ENCODE data around the gene POLL.
A peak's percentile ranks its signal among the peaks of the same experiment; 100 is the strongest.
"Not testable (repeated sequence)": the region's sequence is repeated elsewhere in the genome, so short reads cannot be mapped to it uniquely, and the experiment has no call there.

Gene POLL

DNA sequence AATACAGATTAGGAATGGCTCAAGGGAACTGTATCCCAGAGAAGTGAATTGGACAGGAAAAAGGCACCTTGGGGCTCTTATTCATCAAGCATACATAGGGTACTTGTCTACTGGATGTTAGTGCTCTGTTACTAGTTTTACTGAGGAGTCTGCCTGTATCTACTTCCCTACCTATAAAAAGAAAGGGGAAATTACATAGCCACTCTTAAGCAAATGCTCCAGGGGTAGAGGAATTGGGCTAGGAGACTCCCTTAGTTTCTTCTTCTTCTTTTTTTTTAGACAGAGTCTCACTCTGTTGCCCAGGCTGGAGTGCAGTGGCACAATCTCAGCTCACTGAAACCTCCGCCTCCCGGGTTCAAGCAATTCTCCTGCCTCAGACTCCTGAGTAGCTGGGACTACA is 5.3 kb upstream of the POLL start:
- H3K4me1 Mint-ChIP-seq; H3K27ac Mint-ChIP-seq; H3K4me3 Mint-ChIP-seq; H3K9me3 Mint-ChIP-seq; ATAC-seq; H3K27me3 Mint-ChIP-seq; H3K36me3 Mint-ChIP-seq (ENCODE audit: low read depth); DNase-seq: not testable (repeated sequence)

DNA sequence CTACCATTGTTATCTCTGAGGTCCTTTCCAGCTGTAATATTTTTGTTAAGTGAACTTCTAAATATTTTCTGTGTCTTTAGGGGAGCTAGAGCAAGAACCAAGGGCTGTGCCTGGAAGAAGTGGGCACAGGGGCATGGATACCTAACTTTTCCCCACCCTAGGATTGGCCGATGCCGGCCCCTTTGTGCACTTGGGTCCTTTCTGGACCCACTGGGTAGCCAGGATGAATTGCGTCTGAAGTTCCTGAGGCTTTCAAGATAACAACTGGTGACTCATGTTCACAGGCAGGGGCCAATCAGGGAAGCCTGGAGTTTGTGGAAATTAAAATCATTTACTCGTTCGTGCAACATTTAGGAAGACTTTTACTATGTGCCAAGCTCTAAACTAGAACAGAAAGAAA is 822 bp upstream of the POLL start:
- no peaks in the 10 kb centered on the region for H3K27me3 Mint-ChIP-seq
- ATAC-seq, result no peak
- peaks cover 3% of the 10 kb centered on the region for H3K36me3 Mint-ChIP-seq (ENCODE audit: low read depth)
- no peaks in the 10 kb centered on the region for H3K9me3 Mint-ChIP-seq
- no peak overlapping the region for H3K27ac Mint-ChIP-seq
- DNase-seq, result no peak
- H3K4me3 Mint-ChIP-seq, result peak overlapping the region; percentile 91
- H3K4me1 Mint-ChIP-seq, result peaks cover 19% of the 10 kb centered on the region

DNA sequence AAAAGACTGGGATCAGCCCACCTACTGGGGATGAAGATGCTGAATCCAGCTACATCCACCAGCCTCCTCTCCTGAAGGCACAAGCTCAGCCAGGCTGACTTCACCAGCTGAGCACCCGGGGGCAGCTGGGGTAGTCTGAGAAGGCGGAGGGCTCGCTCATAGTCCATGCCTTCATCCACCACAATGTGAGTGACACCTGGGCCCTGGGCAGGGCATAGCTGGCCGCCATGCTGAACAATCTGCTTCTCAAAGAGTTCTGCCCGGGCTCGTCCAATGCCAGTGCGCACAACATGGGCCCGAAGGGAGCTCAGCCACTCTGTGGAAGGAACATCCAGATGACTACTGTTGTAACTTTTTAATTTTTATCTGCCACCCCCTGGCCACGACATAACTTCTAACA is 2.2 kb downstream of the POLL start:
- DNase-seq, result no peak
- no peak overlapping the region for H3K27ac Mint-ChIP-seq
- peak overlapping the region; percentile 91 for H3K4me3 Mint-ChIP-seq
- ATAC-seq, result no peak
- H3K9me3 Mint-ChIP-seq, result no peaks in the 10 kb centered on the region
- H3K4me1 Mint-ChIP-seq, result peaks cover 19% of the 10 kb centered on the region
- H3K36me3 Mint-ChIP-seq (ENCODE audit: low read depth), result peaks cover 6% of the 10 kb centered on the region
- H3K27me3 Mint-ChIP-seq, result no peaks in the 10 kb centered on the region

DNA sequence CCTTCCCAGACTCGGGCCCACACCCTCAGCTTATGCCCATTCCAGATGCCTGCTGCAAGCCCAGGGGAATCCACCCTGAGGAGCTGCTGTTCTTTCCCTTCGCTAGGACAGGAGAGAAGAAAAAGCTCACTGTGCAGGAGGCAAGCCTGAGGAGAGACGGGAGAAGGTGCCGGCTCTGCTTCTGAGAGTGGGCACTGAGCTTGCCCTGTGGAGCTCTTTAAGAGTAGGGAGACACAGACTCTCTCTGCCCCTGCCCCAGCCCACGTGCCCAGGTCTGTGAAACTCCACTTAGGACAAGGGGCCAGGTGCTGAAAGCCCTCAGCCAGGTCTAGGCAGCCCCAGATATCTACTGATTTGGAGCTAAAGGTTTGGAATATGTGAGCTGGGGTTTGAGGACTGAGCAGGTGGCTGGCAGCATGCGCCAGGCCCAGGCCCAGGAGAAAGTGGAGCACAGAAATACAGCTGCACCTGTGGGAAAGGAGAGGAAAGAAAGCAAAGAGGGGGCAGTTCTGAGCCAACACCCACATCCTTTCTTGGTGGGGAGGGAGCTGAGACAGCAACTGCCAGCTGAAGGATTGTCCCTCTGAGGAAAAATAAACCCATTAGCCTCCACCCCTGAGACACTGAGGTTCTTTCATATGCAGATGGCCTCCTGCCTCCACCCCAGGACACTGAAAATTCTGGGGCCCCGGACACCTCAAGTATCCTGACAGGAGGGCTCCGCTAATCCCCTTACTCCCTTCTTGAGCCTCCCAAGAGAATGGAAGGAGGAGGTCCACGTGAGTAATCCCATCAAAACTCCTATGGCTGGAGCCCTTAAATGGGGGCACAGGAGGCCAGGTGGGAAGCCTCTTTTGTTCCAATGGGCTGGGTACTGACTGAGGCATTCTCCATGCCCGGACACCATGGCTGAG is 7.3 kb downstream of the POLL start:
- DNase-seq (no peak), ATAC-seq (no peak)
- Mint-ChIP-seq H3K9me3 (no peaks in the 10 kb centered on the region), H3K4me3 (no peak overlapping the region), H3K27me3 (no peaks in the 10 kb centered on the region), H3K36me3 (ENCODE audit: low read depth) (peaks cover 12% of the 10 kb centered on the region), H3K27ac (no peak overlapping the region), H3K4me1 (no peaks in the 10 kb centered on the region)

DNA sequence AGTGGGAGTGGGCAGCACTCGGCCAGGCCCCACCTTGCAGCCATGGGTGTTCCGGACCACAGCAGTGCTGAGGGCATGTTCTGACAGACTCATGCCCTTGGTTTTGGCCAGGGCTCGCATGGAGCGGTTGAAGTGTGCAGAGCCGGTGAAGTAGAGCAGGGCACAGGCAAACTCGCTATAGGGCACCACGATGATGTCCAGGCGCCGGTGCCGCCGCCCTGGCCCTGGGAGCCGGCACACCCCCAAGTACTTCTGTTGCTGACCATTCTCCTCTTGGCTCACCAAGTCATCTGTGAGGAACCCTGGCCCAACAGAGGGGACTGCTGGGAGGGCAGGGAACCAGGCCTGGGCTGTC is 8.6 kb downstream of the POLL start:
- Mint-ChIP-seq H3K27ac (no peak overlapping the region), H3K27me3 (no peaks in the 10 kb centered on the region), H3K36me3 (ENCODE audit: low read depth) (peaks cover 12% of the 10 kb centered on the region), H3K4me1 (no peaks in the 10 kb centered on the region), H3K4me3 (no peak overlapping the region), H3K9me3 (no peaks in the 10 kb centered on the region)
- no peak for DNase-seq
- no peak for ATAC-seq

DNA sequence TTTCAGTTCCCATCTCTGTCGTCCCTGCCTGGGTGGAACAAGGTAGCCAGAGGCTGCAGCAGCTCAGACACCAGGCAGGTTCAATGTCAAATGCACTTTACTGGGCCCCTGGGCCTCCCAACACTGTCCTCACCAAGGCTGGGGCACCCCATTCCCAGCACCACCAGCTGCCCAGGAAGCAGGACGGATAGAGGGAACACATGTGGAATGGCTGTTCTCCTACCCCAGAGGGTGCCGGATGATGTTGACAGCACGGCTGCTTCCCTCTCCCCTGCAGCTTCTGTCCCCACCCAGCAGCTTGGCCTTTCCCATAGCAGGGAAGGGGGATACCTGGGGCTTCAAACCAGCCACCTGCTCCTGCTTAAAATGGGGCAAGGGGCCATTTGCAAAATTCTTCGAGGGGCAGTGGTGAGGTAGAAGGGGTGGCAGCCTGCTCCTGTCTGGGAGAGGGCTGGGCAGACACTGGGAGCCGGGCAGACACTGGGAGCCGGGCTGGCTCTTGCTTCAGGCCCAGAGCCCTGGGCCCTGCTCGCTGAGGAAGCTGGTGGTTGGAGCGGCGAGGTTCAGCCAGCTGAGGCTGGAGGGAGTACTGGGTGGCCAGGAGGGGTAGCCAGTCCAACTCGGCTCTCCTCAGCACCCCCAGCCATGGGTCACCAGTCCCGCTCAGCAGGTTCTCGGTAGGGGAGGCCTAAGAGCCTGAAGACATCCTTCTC is 9.1 kb downstream of the POLL start:
- Mint-ChIP-seq H3K9me3 (no peaks in the 10 kb centered on the region), H3K27ac (no peak overlapping the region), H3K27me3 (no peaks in the 10 kb centered on the region), H3K36me3 (ENCODE audit: low read depth) (peaks cover 9% of the 10 kb centered on the region), H3K4me3 (no peak overlapping the region), H3K4me1 (no peaks in the 10 kb centered on the region)
- ATAC-seq, result no peak
- DNase-seq, result no peak

DNA sequence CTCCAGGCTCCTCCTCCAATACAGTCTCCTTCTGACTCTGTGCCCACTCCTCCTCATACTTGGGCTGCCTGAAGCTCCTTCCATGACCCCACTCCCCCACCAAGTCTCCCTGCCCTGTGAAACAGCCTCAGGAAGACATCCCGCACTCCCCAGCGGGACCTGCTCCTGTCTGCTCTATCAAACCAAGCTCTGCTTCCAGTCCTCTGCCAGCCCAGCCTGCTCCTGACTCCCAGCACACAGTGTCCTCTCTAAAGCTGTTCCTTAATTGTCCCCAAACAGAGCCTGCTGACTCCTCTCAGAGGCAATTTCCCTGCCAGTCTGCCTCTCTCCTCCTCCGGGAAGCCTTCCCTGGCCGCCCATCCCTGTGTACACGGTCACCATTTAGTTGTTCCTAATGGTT is 9.9 kb downstream of the POLL start:
- H3K27ac Mint-ChIP-seq, result no peak overlapping the region
- peaks cover 5% of the 10 kb centered on the region for H3K36me3 Mint-ChIP-seq (ENCODE audit: low read depth)
- H3K4me3 Mint-ChIP-seq, result no peak overlapping the region
- no peaks in the 10 kb centered on the region for H3K4me1 Mint-ChIP-seq
- ATAC-seq, result no peak
- H3K9me3 Mint-ChIP-seq, result no peaks in the 10 kb centered on the region
- H3K27me3 Mint-ChIP-seq, result no peaks in the 10 kb centered on the region
- DNase-seq, result no peak

DNA sequence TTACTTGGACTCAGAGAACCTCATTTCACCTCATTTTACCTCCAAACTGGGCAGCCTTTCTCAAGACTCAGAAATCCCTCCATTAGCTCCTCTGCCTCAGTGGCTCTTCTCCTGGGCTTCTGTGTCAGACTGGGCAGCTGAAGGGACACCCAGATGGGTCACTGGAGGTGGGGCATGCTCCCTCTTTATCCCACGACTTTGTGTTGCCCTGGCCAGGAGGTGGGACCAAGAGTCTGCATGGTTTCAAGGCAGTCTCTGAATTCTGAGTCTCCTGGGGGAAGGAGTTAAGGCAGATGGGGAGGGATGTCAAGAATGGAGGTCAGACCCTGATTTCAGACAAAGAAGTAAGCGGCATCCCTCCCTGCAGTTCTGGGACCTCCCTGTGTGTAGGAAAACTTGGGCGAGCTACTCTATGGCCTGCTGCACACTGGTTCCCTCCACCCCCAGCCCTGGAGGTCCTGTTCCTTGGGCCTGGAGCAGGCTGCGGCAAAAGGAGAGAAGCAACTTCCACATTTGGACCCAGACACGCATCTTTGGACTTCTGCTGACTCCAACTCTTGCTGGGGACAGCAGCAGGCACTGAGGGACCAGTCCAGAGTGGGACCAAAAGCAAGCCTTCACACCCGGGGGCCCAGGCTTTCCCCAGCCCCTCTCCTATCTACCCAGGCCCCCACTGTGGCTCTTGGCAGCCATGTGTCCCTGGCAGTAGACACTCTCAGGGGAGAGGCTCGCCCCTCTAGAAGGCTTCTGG is 10.8 kb downstream of the POLL start:
- H3K36me3 Mint-ChIP-seq (ENCODE audit: low read depth), result peaks cover 5% of the 10 kb centered on the region
- ATAC-seq (no peak), DNase-seq (no peak)
- H3K4me1 Mint-ChIP-seq, result no peaks in the 10 kb centered on the region
- H3K27me3 Mint-ChIP-seq, result no peaks in the 10 kb centered on the region
- no peak overlapping the region for H3K27ac Mint-ChIP-seq
- no peaks in the 10 kb centered on the region for H3K9me3 Mint-ChIP-seq
- H3K4me3 Mint-ChIP-seq, result no peak overlapping the region

DNA sequence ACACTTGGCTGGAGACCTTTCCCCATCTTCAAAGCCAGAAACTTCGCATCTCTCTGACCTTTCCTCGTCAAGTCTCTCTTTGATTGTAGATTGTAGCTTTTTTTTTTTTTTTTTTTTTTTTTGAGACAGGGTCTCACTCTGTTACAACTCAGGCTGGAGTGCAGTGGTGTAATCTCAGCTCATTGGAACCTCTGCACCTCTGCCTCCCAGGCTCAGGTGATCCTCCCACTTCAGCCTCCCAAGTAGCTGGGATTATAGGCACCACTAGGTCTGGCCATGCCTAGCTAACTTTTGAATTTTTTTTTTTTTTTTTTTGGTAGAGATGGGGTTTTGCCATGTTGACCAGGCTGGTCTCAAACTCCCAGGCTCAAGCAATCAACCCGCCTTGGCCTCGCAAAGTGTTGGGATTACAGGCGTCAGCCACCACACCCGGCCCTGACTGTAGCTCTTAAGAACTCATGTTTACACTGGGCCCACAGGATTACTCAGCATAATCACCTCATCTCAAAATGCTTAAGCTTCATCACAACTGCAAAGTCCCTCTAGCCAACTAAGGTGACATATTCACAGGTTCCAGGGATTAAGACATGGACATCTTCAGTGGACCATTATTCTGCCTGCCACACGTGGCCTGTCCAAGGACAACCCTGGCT is 11.7 kb downstream of the POLL start:
- Mint-ChIP-seq H3K4me1 (no peaks in the 10 kb centered on the region), H3K36me3 (ENCODE audit: low read depth) (peaks cover 5% of the 10 kb centered on the region), H3K27me3 (no peaks in the 10 kb centered on the region), H3K4me3 (no peak overlapping the region), H3K9me3 (no peaks in the 10 kb centered on the region), H3K27ac (no peak overlapping the region)
- DNase-seq (no peak), ATAC-seq (no peak)

DNA sequence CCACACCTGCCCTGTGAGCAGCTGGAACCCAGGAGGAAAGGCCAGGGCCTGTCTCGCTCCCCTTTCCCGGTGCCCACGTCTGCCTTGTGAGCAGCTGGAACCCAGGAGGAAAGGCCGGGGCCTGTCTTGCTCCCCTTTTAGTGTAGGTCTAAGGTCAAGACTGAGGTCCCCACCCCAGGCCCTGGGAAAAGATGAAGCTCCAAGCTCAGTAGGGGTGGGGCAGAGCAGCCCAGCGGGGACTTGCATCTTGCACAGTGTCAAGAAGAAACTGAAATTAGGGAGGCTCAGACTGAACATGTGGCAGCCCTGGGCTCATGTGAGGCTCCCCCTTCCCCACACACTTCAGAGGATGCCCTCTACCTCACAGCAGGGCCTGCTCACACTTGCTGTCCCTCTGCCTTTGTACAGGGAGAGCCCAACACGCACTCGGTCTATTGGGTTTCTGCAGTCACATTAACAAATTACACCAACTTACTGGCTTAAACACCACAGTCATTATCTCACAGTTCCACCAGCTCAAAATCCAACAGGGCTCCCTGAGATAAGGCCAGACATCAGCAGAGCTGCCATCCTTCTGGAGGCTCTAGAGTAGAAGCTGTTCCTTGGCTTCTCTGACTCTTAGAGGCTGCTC is 12.4 kb downstream of the POLL start:
- H3K27ac Mint-ChIP-seq, result no peak overlapping the region
- H3K27me3 Mint-ChIP-seq, result peaks cover 2% of the 10 kb centered on the region
- H3K36me3 Mint-ChIP-seq (ENCODE audit: low read depth), result peaks cover 5% of the 10 kb centered on the region
- no peaks in the 10 kb centered on the region for H3K4me1 Mint-ChIP-seq
- DNase-seq, result no peak
- no peak for ATAC-seq
- no peak overlapping the region for H3K4me3 Mint-ChIP-seq
- H3K9me3 Mint-ChIP-seq, result no peaks in the 10 kb centered on the region

DNA sequence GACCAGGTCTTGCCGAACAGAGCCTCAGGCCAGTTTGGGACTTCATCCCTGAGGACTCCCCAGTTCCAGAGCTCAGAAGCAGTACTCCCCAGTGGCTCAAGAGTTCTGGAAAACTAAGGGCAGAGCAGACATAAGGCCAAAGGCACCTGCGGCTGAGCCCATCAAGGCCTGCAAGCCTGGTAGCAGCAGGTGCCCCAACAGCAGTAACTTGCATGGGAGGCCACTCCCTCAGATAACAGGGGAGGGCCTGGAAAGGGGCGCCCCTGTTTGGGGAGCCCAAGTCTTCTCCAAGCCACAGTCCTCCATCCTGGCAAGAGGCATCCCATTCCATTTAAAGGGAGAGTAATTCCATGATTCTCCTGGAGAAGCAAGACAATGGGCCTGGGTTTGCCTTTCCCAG is 13.0 kb downstream of the POLL start:
- peaks cover 2% of the 10 kb centered on the region for H3K27me3 Mint-ChIP-seq
- no peaks in the 10 kb centered on the region for H3K9me3 Mint-ChIP-seq
- DNase-seq (no peak), ATAC-seq (no peak)
- no peaks in the 10 kb centered on the region for H3K4me1 Mint-ChIP-seq
- H3K27ac Mint-ChIP-seq, result no peak overlapping the region
- H3K4me3 Mint-ChIP-seq, result no peak overlapping the region
- H3K36me3 Mint-ChIP-seq (ENCODE audit: low read depth), result peaks cover 3% of the 10 kb centered on the region

DNA sequence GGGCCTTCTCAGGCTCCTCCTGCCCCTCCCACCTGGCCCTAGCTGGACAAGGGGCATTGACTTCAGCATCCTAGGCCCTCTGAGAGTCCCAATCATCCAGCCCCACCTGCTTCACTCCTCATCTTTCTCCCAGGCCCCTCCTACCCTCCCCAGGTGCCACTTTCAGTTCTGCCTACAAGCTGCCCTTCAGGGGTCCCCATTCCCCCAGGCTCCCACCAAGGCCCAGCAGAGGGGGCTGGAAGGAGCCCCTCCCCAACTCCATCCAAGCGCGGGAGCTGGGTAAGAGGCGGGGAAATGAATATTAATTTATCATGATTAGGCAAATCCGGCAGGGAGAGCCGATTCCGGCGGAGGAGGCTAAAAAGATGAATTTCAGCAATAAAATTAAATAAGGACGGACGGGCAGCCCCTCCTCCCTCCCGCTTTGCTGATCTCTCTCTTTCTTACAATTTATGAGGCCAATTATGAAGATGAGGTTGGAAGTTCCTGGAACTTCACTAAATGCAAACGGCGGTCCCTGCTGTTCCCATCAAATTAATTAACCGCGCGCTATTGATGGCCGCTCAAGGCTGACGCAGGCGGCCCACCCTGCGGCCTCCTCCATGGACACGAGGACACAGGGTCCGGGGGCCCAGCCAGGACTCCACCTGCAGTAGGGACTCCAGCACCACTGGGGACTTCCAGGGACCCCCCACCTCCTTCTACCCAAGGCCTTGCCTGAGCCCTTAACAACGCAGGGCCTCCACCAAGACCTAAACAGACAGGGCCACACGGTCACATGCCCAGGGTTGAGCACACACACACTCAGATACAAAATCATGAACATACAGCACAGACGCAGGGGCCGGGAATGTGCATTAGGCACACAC is 13.9 kb downstream of the POLL start:
- no peak overlapping the region for H3K27ac Mint-ChIP-seq
- peaks cover 4% of the 10 kb centered on the region for H3K4me1 Mint-ChIP-seq
- peaks cover 3% of the 10 kb centered on the region for H3K36me3 Mint-ChIP-seq (ENCODE audit: low read depth)
- DNase-seq (no peak), ATAC-seq (no peak)
- H3K9me3 Mint-ChIP-seq, result no peaks in the 10 kb centered on the region
- peaks cover 10% of the 10 kb centered on the region for H3K27me3 Mint-ChIP-seq
- H3K4me3 Mint-ChIP-seq, result no peak overlapping the region

DNA sequence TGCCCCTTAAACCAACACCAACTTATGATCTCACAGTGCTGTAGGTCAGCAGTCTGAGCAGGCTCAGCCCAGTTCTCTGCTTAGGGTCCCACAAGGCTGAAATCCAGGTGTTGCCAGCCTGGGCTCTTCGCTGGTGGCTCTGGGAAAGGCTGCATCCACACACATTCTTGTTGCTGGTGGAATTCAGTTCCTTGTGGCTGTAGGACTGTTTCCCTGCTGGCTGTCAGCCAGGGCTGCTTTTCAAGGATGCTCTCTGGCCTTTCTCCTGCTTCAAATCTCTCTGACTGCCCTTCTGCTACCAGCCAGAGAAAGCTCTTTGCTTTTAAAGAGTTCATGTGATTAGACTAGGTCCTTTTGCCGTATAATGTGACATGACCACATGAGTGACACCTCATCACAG is 15.3 kb downstream of the POLL start:
- H3K36me3 Mint-ChIP-seq (ENCODE audit: low read depth), result no peaks in the 10 kb centered on the region
- no peaks in the 10 kb centered on the region for H3K9me3 Mint-ChIP-seq
- no peak overlapping the region for H3K4me3 Mint-ChIP-seq
- no peak for ATAC-seq
- no peak for DNase-seq
- peaks cover 4% of the 10 kb centered on the region for H3K4me1 Mint-ChIP-seq
- H3K27ac Mint-ChIP-seq, result no peak overlapping the region
- H3K27me3 Mint-ChIP-seq, result peaks cover 22% of the 10 kb centered on the region
